ENCODE results near the gene CDH23. TPM values are rescaled to one million over a fixed set of nuclear protein-coding genes. Genes with fewer than 3 reads are reported as not detected.

CDH23 gene
- total and polyA plus RNA-seq, 2 of the 8 experiments (the other 6 are each of a cell fraction or from before 2014, with no cell fraction given) = 1.9 to 4.9 TPM

DNA sequence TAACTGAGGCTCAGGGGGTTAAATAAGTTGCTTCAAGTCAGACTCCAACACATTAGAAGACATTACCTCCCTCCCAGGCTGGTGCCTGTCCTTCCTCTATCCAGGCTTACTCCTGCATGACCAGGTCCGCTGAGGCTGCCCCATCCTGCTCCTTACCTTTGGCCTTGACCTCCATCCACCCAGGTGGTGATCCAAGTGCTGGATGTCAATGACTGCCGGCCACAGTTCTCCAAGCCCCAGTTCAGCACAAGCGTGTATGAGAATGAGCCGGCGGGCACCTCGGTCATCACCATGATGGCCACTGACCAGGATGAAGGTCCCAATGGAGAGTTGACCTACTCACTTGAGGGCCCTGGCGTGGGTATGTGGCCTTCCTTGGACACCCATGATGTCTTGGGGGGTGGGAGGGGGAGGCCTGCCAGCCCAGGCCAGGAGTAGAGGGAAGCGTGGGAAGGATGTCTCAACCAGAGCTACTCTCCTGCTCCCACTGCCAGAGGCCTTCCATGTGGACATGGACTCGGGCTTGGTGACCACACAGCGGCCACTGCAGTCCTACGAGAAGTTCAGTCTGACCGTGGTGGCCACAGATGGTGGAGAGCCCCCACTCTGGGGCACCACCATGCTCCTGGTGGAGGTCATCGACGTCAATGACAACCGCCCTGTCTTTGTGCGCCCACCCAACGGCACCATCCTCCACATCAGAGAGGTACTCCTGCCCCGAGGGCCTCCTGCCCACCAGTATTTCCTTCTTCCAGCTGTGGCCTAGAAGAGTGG, 406.2 kb downstream of the CDH23 start:
- H3K4me3 ChIP-seq (ENCODE audit: extremely low read depth in 1 of 4, insufficient read depth in 2 of 4, low read depth in 3 of 4, low read length in 4 of 4) = no peak overlapping the region
- H4K5ac ChIP-seq (ENCODE audit: insufficient read length, low read depth, low read length) = no peak overlapping the region
- no peak overlapping the region for H3K4ac ChIP-seq (replicated peaks; ENCODE audit: insufficient read length, low read depth, low read length)
- no peak overlapping the region for H2BK20ac ChIP-seq (ENCODE audit: low read length)
- DNase-seq (ENCODE audit: low read depth in 1 of 2, low spot score in 2 of 2) (no peak), FAIRE-seq (no peak)
- no peak overlapping the region for H3K18ac ChIP-seq (ENCODE audit: extremely low read depth, low read length)
- no peak overlapping the region for H4K8ac ChIP-seq (ENCODE audit: extremely low read depth, insufficient read depth, low read length)
- peaks cover 0 to 15% (median 10%) of the 10 kb centered on the region in 4 experiments; a peak in 6 of 7 replicates for H3K27me3 ChIP-seq (replicated peaks in 1 of 4; ENCODE audit: control insufficient read depth in 3 of 4, extremely low read depth in 1 of 4, insufficient read depth in 3 of 4, low read length in 3 of 4)
- H3K79me2 ChIP-seq (ENCODE audit: control insufficient read depth in 1 of 2, insufficient read depth in 2 of 2, low read length in 2 of 2) = no peaks in the 10 kb centered on the region
- no peak overlapping the region for H3K9ac ChIP-seq (replicated peaks in 1 of 4; ENCODE audit: extremely low read depth in 1 of 4, low read depth in 3 of 4, low read length in 3 of 4)
- CTCF ChIA-PET (ENCODE audit: partially characterized antibody) = interaction anchor here (0.7 to 1.6 kb wide), 3 partner anchors 20 to 455 kb away, joined by 3 to 5 read pairs (median 4); no protein-coding TSS in a partner anchor
- no peak overlapping the region for H2BK120ac ChIP-seq (replicated peaks; ENCODE audit: low read depth, low read length)
- no peaks in the 10 kb centered on the region for H3K9me3 ChIP-seq (ENCODE audit: insufficient read depth in 2 of 2, low read depth in 1 of 2, low read length in 1 of 2)
- no peak overlapping the region; the same call in 1 of the 2 replicates for H3K27ac ChIP-seq (ENCODE audit: low read depth, low read length)
- H3K36me3 ChIP-seq (ENCODE audit: control insufficient read depth in 2 of 4, insufficient read depth in 4 of 4, low read length in 3 of 4) = no peaks in the 10 kb centered on the region
- no peak overlapping the region; the same call in 1 of the 2 replicates for H2BK12ac ChIP-seq (ENCODE audit: low read depth, low read length)
- no peak overlapping the region for H2AK5ac ChIP-seq (ENCODE audit: low read depth, low read length)
- no peak overlapping the region for H2AFZ ChIP-seq (ENCODE audit: low read length)
- no peaks in the 10 kb centered on the region for H3K23me2 ChIP-seq (ENCODE audit: low read depth, low read length)
- H3K14ac ChIP-seq (ENCODE audit: insufficient read length) = no peak overlapping the region
- peaks cover 0 to 7% (median 3%) of the 10 kb centered on the region in 4 experiments; a peak in 5 of 7 replicates for H3K4me1 ChIP-seq (replicated peaks in 1 of 4; ENCODE audit: control insufficient read depth in 3 of 4, insufficient read depth in 4 of 4, low read length in 3 of 4)
- no peak overlapping the region for H3K4me2 ChIP-seq (ENCODE audit: insufficient read depth in 1 of 2, low read depth in 2 of 2, low read length in 2 of 2)
- H2BK15ac ChIP-seq (ENCODE audit: low read length) = no peak overlapping the region
- POLR2A ChIA-PET (ENCODE audit: partially characterized antibody) = interaction anchor here (1.8 kb wide), 1 partner anchor 11 kb away, joined by 4 read pairs; no protein-coding TSS in a partner anchor
- peaks cover 0 to 2% of the 10 kb centered on the region in 2 experiments for H4K20me1 ChIP-seq (replicated peaks in 1 of 2; ENCODE audit: control insufficient read depth in 1 of 2, insufficient read depth in 2 of 2, low read length in 2 of 2)
- no peak overlapping the region for H3K23ac ChIP-seq (ENCODE audit: insufficient read length)
- WGBS, 2 experiments (ENCODE audit: extremely low coverage in 1 of 2, insufficient coverage in 1 of 2, insufficient read length in 1 of 2, insufficient replicate concordance in 2 of 2, low coverage in 1 of 2, low lambda C conversion rate in 2 of 2, missing lambda C conversion rate in 1 of 2) = 91% methylated on average over 17 of the region's 18 CpGs; no CpG with 5 or more reads in 1 of the 2 experiments
- H2BK5ac ChIP-seq (ENCODE audit: low read depth, low read length) = no peak overlapping the region
- H4K91ac ChIP-seq (replicated peaks; ENCODE audit: insufficient read length, low read length) = no peak overlapping the region
- no peaks in the 10 kb centered on the region for H3K79me1 ChIP-seq (ENCODE audit: low read depth, low read length)
- H3K56ac ChIP-seq (replicated peaks; ENCODE audit: insufficient read length, low read depth, low read length) = no peak overlapping the region
- no peak for TF ChIP-seq GTF2F1 (IDR thresholded peaks at IDR 0.05; ENCODE audit: borderline replicate concordance, low read depth, low read length)
- no peak for TF ChIP-seq BCL11A (IDR thresholded peaks at IDR 0.05; ENCODE audit: low read depth in 2 of 2, low read length in 2 of 2)
- no peak for TF ChIP-seq RNF2 (IDR thresholded peaks at IDR 0.05; ENCODE audit: borderline replicate concordance, low read depth, low read length, missing control alignments, poor library complexity, severe bottlenecking)
- TF ChIP-seq KDM4A (IDR thresholded peaks at IDR 0.05; ENCODE audit: low read depth, low read length, severe bottlenecking) = no peak
- TF ChIP-seq CBX8 (IDR thresholded peaks at IDR 0.05; ENCODE audit: borderline replicate concordance, low read depth, low read length) = no peak
